Cardiac muscle cell (in vitro differentiated cells and primary cell): ENCODE data around the gene ZBTB47. TPM values are rescaled to one million over a fixed set of nuclear protein-coding genes. Genes with fewer than 3 reads are reported as not detected.

ENCODE experiments used
- DNase-seq, 2 donors: peaks; one replicate each; pipeline versions ENCODE4 v3.0.0 to v3.0.0-alpha.2; 2010 to 2017; ENCODE audit warnings: low read depth in 1 of 2, low spot score in 1 of 2
- H3K27ac ChIP-seq: fragments of 200-600 bp; sonication (generic); 2 replicates; pipeline ENCODE4 v1.5.1; 2016
- H3K27me3 ChIP-seq: fragments of 200-600 bp; sonication (generic); 2 replicates; pipeline ENCODE4 v1.6.0; 2016; ENCODE audit warnings: control low read depth
- H3K36me3 ChIP-seq: fragments of 200-600 bp; sonication (generic); 2 replicates; pipeline ENCODE4 v1.5.1; 2016; ENCODE audit warnings: control low read depth
- H3K4me1 ChIP-seq: fragments of 200-600 bp; sonication (generic); 2 replicates; pipeline ENCODE4 v1.8.1; 2017; ENCODE audit warnings: low read depth, mild to moderate bottlenecking, mixed run types
- H3K4me3 ChIP-seq: fragments of 200-600 bp; sonication (generic); 2 replicates; pipeline ENCODE4 v1.5.1; 2016; ENCODE audit warnings: mild to moderate bottlenecking
- H3K9me3 ChIP-seq: fragments of 200-600 bp; sonication (generic); 2 replicates; pipeline ENCODE4 v1.5.1; 2017; ENCODE audit warnings: low read depth, mild to moderate bottlenecking, control low read depth
- polyA plus RNA-seq: library from polyadenylated mRNA; unstranded; fragments of >200 nt; fragmentation: Nextera tagmentation; extraction: Ambion mirVana; gene quantifications from 2 replicates; pipeline ENCODE4 v1.2.1, GENCODE V29; 2016
- total RNA-seq: library from RNA; depleted of rRNA; stranded (reverse); fragments of >200 nt; gene quantifications from 2 replicates; pipeline ENCODE4 v1.2.3, GENCODE V29; 2016
- TF ChIP-seq, protein P1 (sequence below): IDR thresholded peaks from 2 replicates; pipeline ENCODE4 v1.5.1; 2012; ENCODE audit warnings: low read depth, mild to moderate bottlenecking, low read length

The ZBTB47 gene
- total and polyA plus RNA-seq, 2 experiments from 2014 or later, result 4.1 to 30.1 TPM

DNA sequence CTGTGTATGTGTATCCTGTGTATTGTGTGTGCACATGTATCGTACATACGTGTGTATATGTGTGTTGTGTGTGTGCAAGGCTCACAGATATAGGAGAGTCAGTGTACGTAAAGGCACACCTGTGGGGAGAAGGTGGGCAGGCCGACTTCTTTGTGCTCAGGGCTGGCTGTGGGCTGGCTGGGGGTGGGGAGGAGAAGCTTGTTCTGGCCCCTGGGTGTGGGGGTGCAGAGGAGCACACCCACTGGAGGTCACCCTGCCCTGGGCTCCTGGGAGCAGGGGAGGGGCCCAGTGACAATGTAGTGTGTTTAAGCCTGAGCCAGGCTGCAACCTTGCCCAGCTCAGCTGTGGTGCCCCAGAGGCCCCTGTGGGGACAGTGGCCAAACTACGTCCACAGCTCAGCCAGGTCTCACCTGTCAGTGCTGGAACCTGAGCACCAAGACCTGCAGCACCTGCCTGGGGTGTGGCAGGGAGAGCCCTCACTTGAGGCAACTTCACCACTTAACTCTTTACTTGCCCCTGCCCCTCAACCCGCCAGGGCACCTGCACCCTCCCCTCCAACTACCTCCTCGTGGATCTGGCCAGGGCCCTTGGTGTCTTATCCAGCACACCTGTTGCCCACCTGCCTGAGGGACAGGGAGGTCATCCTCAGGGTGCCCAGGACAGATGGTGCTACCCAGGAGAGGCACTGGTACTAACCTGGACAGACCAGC lies 51.7 kb downstream of the ZBTB47 start:
- no peaks in the 10 kb centered on the region for H3K36me3 ChIP-seq
- no peak overlapping the region for H3K4me3 ChIP-seq
- TF ChIP-seq, protein P1, sequence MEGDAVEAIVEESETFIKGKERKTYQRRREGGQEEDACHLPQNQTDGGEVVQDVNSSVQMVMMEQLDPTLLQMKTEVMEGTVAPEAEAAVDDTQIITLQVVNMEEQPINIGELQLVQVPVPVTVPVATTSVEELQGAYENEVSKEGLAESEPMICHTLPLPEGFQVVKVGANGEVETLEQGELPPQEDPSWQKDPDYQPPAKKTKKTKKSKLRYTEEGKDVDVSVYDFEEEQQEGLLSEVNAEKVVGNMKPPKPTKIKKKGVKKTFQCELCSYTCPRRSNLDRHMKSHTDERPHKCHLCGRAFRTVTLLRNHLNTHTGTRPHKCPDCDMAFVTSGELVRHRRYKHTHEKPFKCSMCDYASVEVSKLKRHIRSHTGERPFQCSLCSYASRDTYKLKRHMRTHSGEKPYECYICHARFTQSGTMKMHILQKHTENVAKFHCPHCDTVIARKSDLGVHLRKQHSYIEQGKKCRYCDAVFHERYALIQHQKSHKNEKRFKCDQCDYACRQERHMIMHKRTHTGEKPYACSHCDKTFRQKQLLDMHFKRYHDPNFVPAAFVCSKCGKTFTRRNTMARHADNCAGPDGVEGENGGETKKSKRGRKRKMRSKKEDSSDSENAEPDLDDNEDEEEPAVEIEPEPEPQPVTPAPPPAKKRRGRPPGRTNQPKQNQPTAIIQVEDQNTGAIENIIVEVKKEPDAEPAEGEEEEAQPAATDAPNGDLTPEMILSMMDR, result no peak
- H3K4me1 ChIP-seq, result peaks cover 14% of the 10 kb centered on the region
- no peak overlapping the region for H3K27ac ChIP-seq
- H3K27me3 ChIP-seq, result no peaks in the 10 kb centered on the region
- DNase-seq, result no peak
- H3K9me3 ChIP-seq, result no peaks in the 10 kb centered on the region

GRCh38 chr3:42705962-42706585 lies 52.6 kb downstream of the ZBTB47 start:
- Histone ChIP-seq H3K4me1 (peaks cover 14% of the 10 kb centered on the region), H3K27me3 (no peaks in the 10 kb centered on the region), H3K4me3 (no peak overlapping the region), H3K9me3 (no peaks in the 10 kb centered on the region), H3K36me3 (no peaks in the 10 kb centered on the region), H3K27ac (no peak overlapping the region)
- TF ChIP-seq, protein P1, result no peak
- no peak for DNase-seq

GRCh38 chr3:42706721-42707619 lies 53.5 kb downstream of the ZBTB47 start:
- Histone ChIP-seq H3K27me3 (no peaks in the 10 kb centered on the region), H3K27ac (no peak overlapping the region), H3K4me3 (no peak overlapping the region), H3K36me3 (no peaks in the 10 kb centered on the region), H3K4me1 (peaks cover 10% of the 10 kb centered on the region), H3K9me3 (no peaks in the 10 kb centered on the region)
- no peak for DNase-seq
- TF ChIP-seq, protein P1, result no peak

GRCh38 chr3:42707620-42708355 lies 54.3 kb downstream of the ZBTB47 start:
- H3K4me1 ChIP-seq, result peaks cover 3% of the 10 kb centered on the region
- no peaks in the 10 kb centered on the region for H3K9me3 ChIP-seq
- H3K27me3 ChIP-seq, result no peaks in the 10 kb centered on the region
- no peak for DNase-seq
- TF ChIP-seq, protein P1, result no peak
- no peak overlapping the region for H3K4me3 ChIP-seq
- no peak overlapping the region for H3K27ac ChIP-seq
- no peaks in the 10 kb centered on the region for H3K36me3 ChIP-seq

DNA sequence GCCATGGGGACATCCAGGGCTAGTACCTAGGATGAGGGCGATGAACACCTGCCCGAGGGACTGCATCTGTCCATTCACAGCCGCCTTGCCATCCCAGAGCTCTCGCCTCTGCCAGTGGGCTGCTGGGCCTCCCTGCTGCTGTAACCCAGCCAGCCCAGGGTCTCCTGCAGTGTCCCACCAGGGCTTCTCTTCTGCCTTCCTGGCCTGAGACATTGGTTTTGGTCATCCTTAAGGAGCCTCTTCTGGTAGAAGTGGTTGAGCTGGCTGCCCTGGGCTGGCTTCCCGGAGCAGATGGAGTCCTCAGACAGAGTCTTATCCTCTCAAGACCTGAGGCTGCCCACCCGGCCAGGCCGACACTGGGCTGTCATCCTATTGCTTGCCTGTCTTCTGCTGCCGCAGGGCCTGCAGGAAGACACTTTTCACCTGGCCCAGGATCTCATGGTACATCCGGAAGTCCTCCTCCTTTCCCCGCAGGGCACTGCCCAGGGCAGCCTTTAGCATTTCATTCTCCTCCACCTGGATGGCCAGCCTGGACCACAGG lies 55.2 kb downstream of the ZBTB47 start:
- DNase-seq, result no peak
- H3K4me3 ChIP-seq, result no peak overlapping the region
- no peaks in the 10 kb centered on the region for H3K9me3 ChIP-seq
- TF ChIP-seq, protein P1, result no peak
- H3K4me1 ChIP-seq, result no peaks in the 10 kb centered on the region
- no peaks in the 10 kb centered on the region for H3K27me3 ChIP-seq
- no peak overlapping the region for H3K27ac ChIP-seq
- H3K36me3 ChIP-seq, result no peaks in the 10 kb centered on the region
